ENCODE measurements around the gene CRIM1. TPM values are rescaled to one million over a fixed set of nuclear protein-coding genes. Genes with fewer than 3 reads are reported as not detected.
"Not testable (repeated sequence)": the region's sequence is repeated elsewhere in the genome, so short reads cannot be mapped to it uniquely, and the experiment has no call there.

Gene CRIM1
- 100 to 1,000 TPM; 179 to 229 (median 188) TPM for total RNA-seq

- 1 to 2% methylated on average over 54 to 58 of the region's 82 CpGs for WGBS, 2 donors
- Histone ChIP-seq H3K4me1 (peaks cover 0 to 57% (median 13%) of the 10 kb centered on the region in 4 donors), H3K36me3 (no peaks in the 10 kb centered on the region), H3K27ac (peak within 1 kb of the TSS; percentile 77 to 94 (median 86)), H3K27me3 (no peaks in the 10 kb centered on the region), H3K4me3 (peak within 1 kb of the TSS; percentile 64 to 93 (median 79)), H3K9me3 (no peaks in the 10 kb centered on the region)
- DNase-seq (ENCODE audit: low spot score in 2 of 2): peak; percentile 75 to 79
- TF ChIP-seq CTCF (IDR thresholded peaks at IDR 0.05) (no peak), EP300 (IDR thresholded peaks at IDR 0.05) (peak in 1 of 2 donors; percentile 90), POLR2A (IDR thresholded peaks at IDR 0.05) (peak; percentile 78 to 90)
These were observed at the start of gene CRIM1 for GRCh38 chr2:36355151-36355889. Gene CRIM1 (plus strand): TSS chr2:36355778. CDS start chr2:36356293, 515 bp downstream.

- 59 to 60% methylated on average over 3 of the region's 3 CpGs for WGBS, 2 donors
- TF ChIP-seq EP300 (IDR thresholded peaks at IDR 0.05) (no peak), POLR2A (IDR thresholded peaks at IDR 0.05) (no peak), CTCF (IDR thresholded peaks at IDR 0.05) (no peak)
These were observed 48.1 kb upstream of the CRIM1 start for GRCh38 chr2:36307441-36307840.

GRCh38 chr2:36310444-36310843 lies 45.1 kb upstream of the CRIM1 start:
- Histone ChIP-seq H3K4me1 (peaks cover 0 to 10% (median 0%) of the 10 kb centered on the region in 4 donors), H3K27ac (peak overlapping the region in 1 of 4 donors; percentile 54)
- H3K4me3 ChIP-seq; H3K27me3 ChIP-seq; H3K36me3 ChIP-seq; DNase-seq (ENCODE audit: low spot score in 2 of 2); H3K9me3 ChIP-seq: not testable (repeated sequence)
- WGBS, 2 donors: 91 to 95% methylated on average over 1 of the region's 1 CpG

More at GRCh38 chr2:36307441-36307840, 48.1 kb upstream of the CRIM1 start:
- Histone ChIP-seq H3K4me1 (peaks cover 0 to 10% (median 0%) of the 10 kb centered on the region in 4 donors), H3K36me3 (no peaks in the 10 kb centered on the region), H3K4me3 (no peak overlapping the region), H3K9me3 (no peaks in the 10 kb centered on the region), H3K27ac (no peak overlapping the region), H3K27me3 (no peaks in the 10 kb centered on the region)
- no peak for DNase-seq (ENCODE audit: low spot score in 2 of 2)

- 96 to 97% methylated on average over 1 of the region's 1 CpG for WGBS, 2 donors
These were observed 37.0 kb upstream of the CRIM1 start for GRCh38 chr2:36318547-36318946.

GRCh38 chr2:36322108-36322507 lies 33.5 kb upstream of the CRIM1 start:
- DNase-seq (ENCODE audit: low spot score in 2 of 2): no peak
- WGBS, 2 donors: 44 to 62% methylated on average over 3 of the region's 3 CpGs
- no peak overlapping the region for H3K4me3 ChIP-seq
- no peaks in the 10 kb centered on the region for H3K9me3 ChIP-seq
- peaks cover 0 to 4% (median 0%) of the 10 kb centered on the region in 4 donors for H3K4me1 ChIP-seq
- no peak for TF ChIP-seq EP300 (IDR thresholded peaks at IDR 0.05)
- TF ChIP-seq CTCF (IDR thresholded peaks at IDR 0.05): peak in 4 of 5 experiments; percentile 29 to 44 (median 40)
- TF ChIP-seq POLR2A (IDR thresholded peaks at IDR 0.05): no peak
- no peaks in the 10 kb centered on the region for H3K27me3 ChIP-seq
- no peaks in the 10 kb centered on the region for H3K36me3 ChIP-seq
- H3K27ac ChIP-seq: no peak overlapping the region

More at GRCh38 chr2:36318547-36318946, 37.0 kb upstream of the CRIM1 start:
- no peaks in the 10 kb centered on the region for H3K36me3 ChIP-seq
- TF ChIP-seq POLR2A (IDR thresholded peaks at IDR 0.05) (no peak), CTCF (IDR thresholded peaks at IDR 0.05) (no peak), EP300 (IDR thresholded peaks at IDR 0.05) (no peak)
- peaks cover 0 to 4% (median 0%) of the 10 kb centered on the region in 4 donors for H3K4me1 ChIP-seq
- no peak overlapping the region for H3K27ac ChIP-seq
- peaks cover 0 to 7% (median 0%) of the 10 kb centered on the region in 4 donors for H3K9me3 ChIP-seq
- DNase-seq (ENCODE audit: low spot score in 2 of 2): no peak
- H3K4me3 ChIP-seq: no peak overlapping the region
- H3K27me3 ChIP-seq: no peaks in the 10 kb centered on the region

Data from tibial nerve (tissue), 4 donors.